ENCODE results near the gene TRERF1.

DNA sequence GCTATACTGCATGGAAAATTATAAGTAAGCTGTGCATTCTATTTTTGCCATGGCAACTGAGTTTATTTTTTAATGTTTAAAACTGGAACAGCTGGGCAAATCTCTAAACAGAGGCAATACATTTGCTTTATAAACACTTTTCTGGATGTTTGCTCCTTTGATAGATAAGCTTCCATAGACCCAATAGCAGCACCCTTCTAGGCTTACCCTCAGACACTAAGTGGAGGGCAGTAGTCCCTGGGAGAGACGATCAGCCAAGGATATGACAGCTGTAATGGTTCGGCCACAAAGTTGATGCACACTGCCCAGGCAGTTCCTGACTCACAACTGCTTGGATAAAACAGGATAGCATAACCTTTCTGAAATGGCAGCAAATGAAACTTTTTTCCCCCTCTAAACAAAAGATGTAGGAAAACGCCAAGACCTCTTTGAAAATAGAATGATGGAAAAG is 225.5 kb downstream of the TRERF1 start:
- TF ChIP-seq GATA2 (IDR thresholded peaks at IDR 0.05; ENCODE audit: low read depth, low read length), result no peak
- TF ChIP-seq GATA3 (IDR thresholded peaks at IDR 0.05; ENCODE audit: low read depth, low read length), result no peak
